A204.1 (cell line): ENCODE data around the gene TCF4.

ENCODE experiments used
- FAIRE-seq: peaks from 2 replicates; lab custom pipeline; 2012; peaks lifted over from hg19 to GRCh38; lab: Jason Lieb, UNC

The TCF4 gene

GRCh38 chr18:55407191-55407590 lies 180.8 kb downstream of the TCF4 start:
- FAIRE-seq, result no peak

DNA sequence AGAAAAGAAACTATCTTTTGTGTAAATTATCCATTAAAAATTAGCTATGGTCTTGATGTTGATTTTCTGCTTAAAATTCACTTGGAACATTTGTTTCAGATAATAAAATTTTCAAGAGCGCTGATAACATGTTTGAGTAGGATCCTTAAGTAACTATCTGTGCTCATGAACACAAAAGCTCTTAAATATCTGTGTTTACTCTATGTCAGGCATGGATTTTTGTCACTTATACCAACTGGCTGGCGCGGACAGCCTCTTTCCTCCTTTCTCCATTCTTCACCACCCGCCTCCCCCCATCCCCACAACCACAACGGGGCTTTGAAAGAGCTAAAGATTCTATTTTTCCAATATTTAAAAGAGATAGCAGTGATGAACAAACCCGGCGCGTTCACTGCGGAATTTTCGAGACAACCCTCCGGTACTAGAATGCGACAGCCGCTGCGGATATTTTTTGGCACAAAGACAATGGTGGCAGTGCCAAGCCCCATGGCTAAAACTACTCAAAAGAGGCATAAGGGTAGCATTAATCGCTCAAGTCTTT lies 181.5 kb downstream of the TCF4 start:
- no peak for FAIRE-seq

GRCh38 chr18:55405893-55406406 lies 182.0 kb downstream of the TCF4 start:
- no peak for FAIRE-seq

DNA sequence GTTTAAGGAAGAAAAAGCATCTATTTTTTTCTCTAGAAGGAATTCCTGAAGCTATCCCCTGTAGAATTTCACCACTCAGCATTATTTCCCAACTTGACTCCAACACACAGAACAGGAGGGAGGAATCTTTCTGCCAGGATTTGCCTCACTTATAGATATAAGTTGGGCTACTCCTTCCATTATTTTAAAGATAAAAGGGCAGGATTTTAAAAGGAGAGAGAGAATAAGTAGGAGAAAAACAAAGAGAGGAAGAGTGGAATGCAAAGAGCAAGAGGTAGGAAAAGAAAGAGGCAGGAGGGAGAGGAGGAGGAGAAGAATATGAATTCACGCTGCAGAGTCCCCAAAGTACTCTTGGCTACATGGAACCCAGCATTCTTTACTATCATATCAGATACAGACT lies 182.5 kb downstream of the TCF4 start:
- no peak for FAIRE-seq

DNA sequence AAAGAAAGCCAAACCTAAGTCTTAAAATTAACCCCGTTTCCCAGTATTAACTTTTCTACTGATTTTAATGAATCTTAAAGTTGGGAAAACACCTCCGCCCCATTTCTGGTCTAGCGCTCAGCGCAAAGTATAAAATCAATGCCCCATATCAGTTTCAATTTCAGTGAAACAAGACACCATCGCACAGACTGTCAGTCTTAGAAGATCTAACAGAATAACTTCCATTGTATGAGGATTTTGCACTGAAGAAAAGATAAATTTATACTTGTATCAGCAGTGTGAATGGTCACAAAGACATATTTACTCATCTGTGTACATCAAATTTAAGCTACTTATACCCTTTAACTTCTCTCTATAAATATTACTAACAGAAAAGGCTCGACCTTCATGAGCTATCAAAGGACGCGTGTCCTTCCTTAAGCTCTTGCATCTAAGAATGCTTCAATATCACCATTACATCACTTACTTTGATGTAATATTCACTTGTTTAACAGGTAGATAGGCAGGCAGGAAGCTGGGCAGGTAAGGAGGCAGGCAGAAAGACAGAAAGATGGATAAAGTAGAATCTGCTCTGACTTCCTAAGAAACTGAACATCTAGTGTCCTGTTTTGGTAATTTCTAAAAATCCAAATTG lies 183.0 kb downstream of the TCF4 start:
- no peak for FAIRE-seq

GRCh38 chr18:55404136-55404830 lies 183.7 kb downstream of the TCF4 start:
- no peak for FAIRE-seq

- FAIRE-seq, result no peak
Observed at GRCh38 chr18:55403421-55403949, 184.5 kb downstream of the TCF4 start.

GRCh38 chr18:55402731-55403405 lies 185.1 kb downstream of the TCF4 start:
- no peak for FAIRE-seq

DNA sequence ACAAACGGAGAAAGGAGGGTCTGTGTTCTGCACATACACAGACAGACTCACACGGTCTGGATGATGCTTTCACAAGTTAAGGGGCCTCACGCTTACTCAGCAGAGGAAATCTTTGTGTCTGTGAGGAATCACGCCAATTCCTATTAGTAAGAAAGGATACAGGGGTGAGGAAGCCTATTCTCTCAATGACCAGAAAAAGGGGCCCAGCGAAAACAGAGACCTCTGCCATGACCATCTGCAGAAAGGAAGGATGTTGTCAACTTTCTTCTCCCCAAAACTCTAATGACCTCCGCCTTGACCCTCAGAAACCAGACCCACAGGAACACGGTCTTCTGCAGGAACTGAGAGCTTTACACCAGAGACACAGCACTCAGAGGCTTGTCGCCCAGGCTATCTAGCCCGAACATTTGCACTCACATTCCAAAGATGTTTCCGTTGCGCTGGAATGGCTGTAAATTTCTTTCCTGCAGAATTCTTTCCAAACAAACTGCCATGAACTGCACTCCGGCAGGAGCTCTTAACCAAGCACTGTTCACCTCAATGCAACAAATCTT lies 186.3 kb downstream of the TCF4 start:
- FAIRE-seq, result no peak

DNA sequence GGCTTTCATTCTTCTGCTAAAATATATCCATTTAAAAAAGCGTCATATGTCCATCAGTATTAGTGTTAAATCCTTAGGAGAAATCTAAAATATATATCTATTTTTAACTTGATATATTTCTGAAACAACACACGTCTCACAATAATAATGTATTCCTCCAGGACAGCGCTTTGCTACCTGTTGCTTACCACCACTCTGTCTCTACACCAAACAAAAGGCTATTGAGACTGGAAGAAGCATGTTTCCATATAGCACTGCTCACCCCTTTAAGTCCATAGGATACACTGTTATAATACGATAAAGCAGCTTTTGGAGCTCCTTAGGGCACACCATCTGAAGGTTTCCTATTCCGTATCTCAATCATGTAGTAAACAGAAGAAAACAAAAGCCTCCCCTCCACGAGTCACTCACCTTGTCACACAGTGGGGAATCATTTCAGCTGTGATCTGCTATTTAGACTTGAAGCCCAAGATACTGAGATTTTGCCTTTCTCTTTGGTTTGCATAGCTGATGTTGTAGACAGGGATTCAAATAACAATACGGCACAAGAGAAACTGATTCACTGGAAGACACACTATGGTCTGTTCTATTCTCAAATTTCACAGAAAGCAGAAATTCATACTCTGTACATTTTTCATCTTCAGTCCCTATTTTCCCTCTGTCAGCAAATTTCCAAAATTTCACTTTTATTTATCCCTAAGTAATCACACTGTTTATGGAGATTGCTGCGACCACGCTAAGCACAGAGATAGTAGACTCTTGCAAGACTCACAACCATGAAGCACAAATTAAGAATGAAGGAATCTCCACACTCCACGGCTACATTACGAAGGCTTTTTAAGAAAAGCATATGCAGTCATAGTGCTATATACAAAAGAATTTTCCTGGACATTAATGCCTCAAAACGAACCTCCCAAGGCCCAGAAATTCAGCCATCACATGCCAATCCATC lies 187.1 kb downstream of the TCF4 start:
- FAIRE-seq, result no peak

DNA sequence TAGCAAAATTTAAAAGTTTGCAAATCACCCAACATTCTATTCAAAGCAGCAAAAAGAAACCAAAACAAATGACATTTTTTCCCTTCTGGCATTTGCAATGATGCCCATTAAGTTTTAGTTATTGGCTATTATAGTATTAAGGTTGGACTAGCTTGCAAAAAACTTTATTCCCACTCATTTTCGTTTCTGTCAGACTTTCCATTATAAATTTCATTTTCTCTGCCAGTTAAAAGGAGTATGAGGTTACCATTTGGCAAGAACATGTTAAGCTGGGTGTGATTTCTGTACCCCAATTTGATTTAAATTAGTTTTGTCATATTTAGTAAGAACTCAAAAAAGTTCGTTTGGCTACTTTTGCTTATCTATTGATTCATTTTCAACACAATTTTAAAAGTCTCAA lies 187.9 kb downstream of the TCF4 start:
- FAIRE-seq, result no peak

DNA sequence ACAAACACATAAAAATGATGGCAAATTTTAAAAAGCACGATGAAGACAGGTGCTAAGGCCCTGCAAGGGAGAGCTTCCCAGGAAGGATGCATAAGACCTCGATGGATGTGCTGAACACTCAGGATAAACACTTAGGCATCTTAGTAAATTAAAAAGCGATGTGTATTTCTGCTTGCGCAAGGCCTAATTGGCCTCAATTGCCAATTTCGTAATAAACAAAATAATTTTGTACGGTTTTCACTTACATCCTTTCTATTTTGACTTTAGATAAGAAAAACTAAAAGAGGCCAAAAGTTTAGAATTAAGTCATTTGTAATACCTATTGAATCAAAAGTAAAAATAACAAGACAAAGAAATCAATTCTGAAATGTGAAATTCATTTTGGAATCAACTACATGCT lies 189.1 kb downstream of the TCF4 start:
- no peak for FAIRE-seq

DNA sequence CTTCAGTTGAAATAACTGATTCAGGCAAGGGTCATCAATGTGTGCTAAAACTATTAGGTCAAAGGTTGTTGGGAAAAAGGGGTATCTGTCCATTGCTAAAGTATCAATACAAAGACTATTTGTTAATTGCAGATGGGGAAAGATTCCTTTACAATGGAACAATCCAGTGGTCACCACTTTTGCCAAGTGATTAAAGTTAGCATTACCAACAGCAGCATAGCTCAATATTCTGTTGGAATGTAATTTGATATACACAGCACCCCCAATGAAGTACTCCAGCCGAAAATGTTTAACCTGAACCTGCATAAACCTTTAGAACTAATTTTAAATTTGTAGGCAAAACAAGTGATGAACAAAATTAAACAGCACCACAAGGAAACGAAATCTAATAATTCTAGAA lies 191.0 kb downstream of the TCF4 start:
- FAIRE-seq, result no peak

- FAIRE-seq, result no peak
Observed at GRCh38 chr18:55396267-55396905, 191.6 kb downstream of the TCF4 start.

GRCh38 chr18:55395799-55396198 lies 192.2 kb downstream of the TCF4 start:
- no peak for FAIRE-seq

- no peak for FAIRE-seq
Observed at GRCh38 chr18:55390898-55391297, 197.1 kb downstream of the TCF4 start.

GRCh38 chr18:55387139-55387984 lies 200.6 kb downstream of the TCF4 start:
- FAIRE-seq, result no peak

- no peak for FAIRE-seq
Observed at GRCh38 chr18:55386545-55386944, 201.4 kb downstream of the TCF4 start.

DNA sequence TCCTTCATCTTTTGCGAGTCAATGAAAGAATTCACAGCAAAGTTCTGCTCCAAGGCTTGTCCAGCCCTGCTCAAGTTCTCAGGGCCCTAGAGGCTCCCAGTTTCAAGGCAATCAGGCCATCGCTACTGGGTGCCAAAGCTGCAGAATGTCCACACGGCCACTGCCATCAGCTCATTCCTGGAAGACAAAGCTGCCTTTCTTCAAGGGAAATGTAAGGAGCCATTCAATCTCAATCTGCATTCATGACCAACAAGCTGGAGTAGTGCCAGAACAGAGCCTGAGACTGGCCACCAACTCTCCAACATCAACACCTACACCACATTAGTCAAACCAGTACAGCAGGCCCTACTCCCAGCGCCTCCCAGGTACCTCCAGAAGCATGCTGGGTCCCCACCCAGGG lies 202.2 kb downstream of the TCF4 start:
- no peak for FAIRE-seq
